Fibroblast of the aortic adventitia (primary cell): ENCODE measurements around the gene LYPD3. TPM values are rescaled to one million over a fixed set of nuclear protein-coding genes. Genes with fewer than 3 reads are reported as not detected.

Experiments
- DNase-seq: peaks from one replicate; pipeline ENCODE4 v3.0.0-alpha.2; 2010; ENCODE audit warnings: low read depth
- H3K4me3 ChIP-seq: 2 replicates; pipeline ENCODE4 v1.5.1; 2011; ENCODE audit warnings: low read depth, mild to moderate bottlenecking, control low read depth, low read length, moderate library complexity
- total RNA-seq: library from RNA; depleted of rRNA; stranded (reverse); fragments of >200 nt; gene quantifications from 2 replicates; pipeline ENCODE4 v1.2.3, GENCODE V29; 2012; ENCODE audit warnings: low replicate concordance
- TF ChIP-seq, protein P1 (sequence below): IDR thresholded peaks from 2 replicates; pipeline ENCODE4 v1.5.1; 2011; ENCODE audit warnings: mild to moderate bottlenecking, low read length, control low read depth, inconsistent platforms; ENCODE audit not compliant: insufficient read depth

The LYPD3 gene
- total RNA-seq, 1 donor = 0.36 TPM

DNA sequence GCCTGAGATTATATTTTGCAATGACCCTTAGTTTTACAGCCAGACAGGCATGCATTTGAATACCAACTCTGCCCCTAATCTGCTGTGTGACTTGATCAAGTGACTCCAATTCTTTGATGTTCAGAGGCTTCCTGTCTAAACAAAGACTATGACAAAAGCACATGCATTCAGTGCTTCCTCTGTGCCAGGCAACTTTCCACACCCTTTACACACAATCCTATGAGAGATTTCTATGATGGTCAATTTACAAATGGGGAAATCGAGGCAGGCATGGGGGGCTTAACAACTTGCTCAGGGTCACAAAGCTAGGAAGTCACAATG, 3.7 kb upstream of the LYPD3 start:
- peak; percentile 22 for DNase-seq
- TF ChIP-seq, protein P1, sequence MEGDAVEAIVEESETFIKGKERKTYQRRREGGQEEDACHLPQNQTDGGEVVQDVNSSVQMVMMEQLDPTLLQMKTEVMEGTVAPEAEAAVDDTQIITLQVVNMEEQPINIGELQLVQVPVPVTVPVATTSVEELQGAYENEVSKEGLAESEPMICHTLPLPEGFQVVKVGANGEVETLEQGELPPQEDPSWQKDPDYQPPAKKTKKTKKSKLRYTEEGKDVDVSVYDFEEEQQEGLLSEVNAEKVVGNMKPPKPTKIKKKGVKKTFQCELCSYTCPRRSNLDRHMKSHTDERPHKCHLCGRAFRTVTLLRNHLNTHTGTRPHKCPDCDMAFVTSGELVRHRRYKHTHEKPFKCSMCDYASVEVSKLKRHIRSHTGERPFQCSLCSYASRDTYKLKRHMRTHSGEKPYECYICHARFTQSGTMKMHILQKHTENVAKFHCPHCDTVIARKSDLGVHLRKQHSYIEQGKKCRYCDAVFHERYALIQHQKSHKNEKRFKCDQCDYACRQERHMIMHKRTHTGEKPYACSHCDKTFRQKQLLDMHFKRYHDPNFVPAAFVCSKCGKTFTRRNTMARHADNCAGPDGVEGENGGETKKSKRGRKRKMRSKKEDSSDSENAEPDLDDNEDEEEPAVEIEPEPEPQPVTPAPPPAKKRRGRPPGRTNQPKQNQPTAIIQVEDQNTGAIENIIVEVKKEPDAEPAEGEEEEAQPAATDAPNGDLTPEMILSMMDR = no peak
- no peak overlapping the region for H3K4me3 ChIP-seq

DNA sequence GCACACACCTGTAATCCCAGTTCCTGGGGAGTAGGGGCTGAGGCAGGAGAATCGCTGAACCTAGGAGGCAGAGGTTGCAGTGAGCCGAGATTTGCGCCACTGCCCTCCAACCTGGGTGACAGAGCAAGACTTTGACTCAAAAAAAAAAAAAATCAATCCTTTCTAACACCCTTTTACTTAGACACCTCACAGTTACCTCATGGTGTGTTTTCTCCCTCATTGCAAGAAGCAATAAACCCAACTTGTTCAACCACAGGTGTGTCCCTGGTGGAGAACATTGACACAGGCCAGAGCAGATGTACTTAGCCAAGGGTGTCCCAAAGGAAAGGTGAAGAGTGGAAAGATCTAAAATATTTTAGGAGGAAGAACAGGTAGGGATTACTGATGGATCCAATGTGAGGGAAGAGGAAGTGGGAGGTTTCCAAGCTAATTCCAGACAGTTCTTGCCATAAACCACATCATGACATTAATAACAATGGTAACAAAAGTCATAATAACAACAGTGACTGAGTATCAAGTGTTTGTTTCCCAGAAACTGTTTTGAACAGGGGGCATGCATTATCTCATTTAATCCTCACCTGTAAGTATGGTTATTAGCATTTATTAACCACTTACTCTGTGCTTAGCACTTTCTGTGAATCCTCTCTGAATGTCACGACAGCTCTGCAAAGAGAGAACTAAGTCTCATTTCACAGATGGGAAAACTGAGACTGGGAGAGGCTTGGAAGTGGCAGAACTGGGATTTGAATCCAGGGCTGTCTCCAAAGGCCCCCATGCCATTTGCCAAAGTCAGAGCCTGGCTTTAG, 3.1 kb upstream of the LYPD3 start:
- no peak for DNase-seq
- TF ChIP-seq, protein P1 = no peak

DNA sequence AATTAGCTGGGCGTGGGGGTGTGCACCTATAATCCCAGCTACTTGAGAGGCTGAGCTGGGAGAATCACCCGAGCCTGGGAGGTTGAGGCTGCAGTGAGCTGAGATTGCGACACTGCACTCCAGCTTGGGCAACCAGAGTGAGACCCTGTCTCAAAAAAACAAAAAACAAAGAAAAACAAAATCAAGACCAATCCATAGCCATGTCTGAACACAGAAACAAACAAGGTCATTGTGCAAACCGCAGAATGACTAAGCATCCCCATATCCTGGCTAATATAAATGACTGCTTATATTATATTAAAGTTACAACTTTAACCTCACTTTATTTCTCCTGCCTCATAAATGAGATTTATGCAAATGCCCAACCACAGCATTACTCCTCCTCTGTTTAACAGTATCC, 2.3 kb upstream of the LYPD3 start:
- peak; percentile 45 for DNase-seq
- no peak overlapping the region for H3K4me3 ChIP-seq
- TF ChIP-seq, protein P1 = no peak

More for the DNA sequence above, 3.1 kb upstream of the LYPD3 start:
- H3K4me3 ChIP-seq = no peak overlapping the region

GRCh38 chr19:43467276-43467675, 1.9 kb upstream of the LYPD3 start:
- H3K4me3 ChIP-seq = no peak overlapping the region

DNA sequence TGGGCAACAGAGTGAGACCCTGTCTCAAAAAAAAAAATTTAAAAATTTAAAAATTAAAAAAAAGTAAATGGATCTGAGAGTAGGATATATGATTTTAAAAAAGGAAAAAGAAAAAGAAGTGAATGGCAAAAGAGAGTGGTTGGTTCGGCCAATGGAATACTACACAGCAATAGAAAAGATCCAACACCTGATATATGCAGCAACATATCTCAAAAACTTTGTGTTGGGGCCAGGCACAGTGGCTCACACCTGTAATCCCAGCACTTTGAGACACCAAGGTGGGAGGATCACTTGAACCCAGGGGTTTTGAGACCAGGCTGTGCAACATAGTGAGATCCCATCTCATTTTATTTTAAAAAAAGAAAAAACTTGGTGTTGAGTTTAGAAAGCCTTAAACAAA, 1.4 kb upstream of the LYPD3 start:
- no peak overlapping the region for H3K4me3 ChIP-seq
- DNase-seq = no peak
- TF ChIP-seq, protein P1 = no peak

More at GRCh38 chr19:43467276-43467675, 1.9 kb upstream of the LYPD3 start:
- TF ChIP-seq, protein P1 = no peak
- no peak for DNase-seq

GRCh38 chr19:43464134-43464775, 1.2 kb downstream of the LYPD3 start:
- DNase-seq = no peak
- TF ChIP-seq, protein P1 = no peak

More at GRCh38 chr19:43464134-43464775, 1.2 kb downstream of the LYPD3 start:
- peak overlapping the region; percentile 72 for H3K4me3 ChIP-seq
